Ovary (tissue), 3 donors: Measurements from ENCODE around the gene SAXO1.

Source experiments
- POLR2A ChIP-seq: fragments of 450-650 bp; IDR thresholded peaks from one replicate; pipeline ENCODE4 v1.6.1; 2017; ENCODE audit warnings: antibody characterized with exemption, mild to moderate bottlenecking, moderate library complexity
- TF ChIP-seq, protein P1 (sequence below), 3 donors: fragments of 450-650 bp in 2 of 3; fragments of 200-600 bp in 1 of 3; IDR thresholded peaks; one replicate each; pipeline versions ENCODE4 v1.5.1 to v1.8.0; 2016 to 2022; ENCODE audit warnings: antibody characterized with exemption in 3 of 3, mild to moderate bottlenecking in 1 of 3
- donor health status: DM: no; HTN: no; CAD: no.

DNA sequence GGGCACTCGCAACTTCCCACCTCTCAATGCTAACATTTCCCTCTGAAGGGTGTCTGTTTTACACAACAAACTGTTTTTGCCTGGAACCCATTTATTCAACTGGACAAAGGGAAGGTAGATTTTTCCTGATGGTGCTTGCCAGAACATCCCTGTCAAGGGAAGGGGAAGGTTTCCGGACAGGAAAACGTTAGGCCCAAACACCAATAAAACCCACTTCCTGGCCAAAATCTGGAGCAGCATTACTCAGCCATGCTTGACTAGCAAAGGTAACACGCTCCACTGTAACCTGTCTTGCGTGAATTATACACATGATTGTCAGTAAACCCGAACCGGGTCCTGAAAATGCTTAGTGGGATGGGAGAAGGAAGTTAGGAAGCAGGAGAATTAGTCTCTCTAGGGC is 90.2 kb downstream of the SAXO1 start:
- TF ChIP-seq, protein P1, sequence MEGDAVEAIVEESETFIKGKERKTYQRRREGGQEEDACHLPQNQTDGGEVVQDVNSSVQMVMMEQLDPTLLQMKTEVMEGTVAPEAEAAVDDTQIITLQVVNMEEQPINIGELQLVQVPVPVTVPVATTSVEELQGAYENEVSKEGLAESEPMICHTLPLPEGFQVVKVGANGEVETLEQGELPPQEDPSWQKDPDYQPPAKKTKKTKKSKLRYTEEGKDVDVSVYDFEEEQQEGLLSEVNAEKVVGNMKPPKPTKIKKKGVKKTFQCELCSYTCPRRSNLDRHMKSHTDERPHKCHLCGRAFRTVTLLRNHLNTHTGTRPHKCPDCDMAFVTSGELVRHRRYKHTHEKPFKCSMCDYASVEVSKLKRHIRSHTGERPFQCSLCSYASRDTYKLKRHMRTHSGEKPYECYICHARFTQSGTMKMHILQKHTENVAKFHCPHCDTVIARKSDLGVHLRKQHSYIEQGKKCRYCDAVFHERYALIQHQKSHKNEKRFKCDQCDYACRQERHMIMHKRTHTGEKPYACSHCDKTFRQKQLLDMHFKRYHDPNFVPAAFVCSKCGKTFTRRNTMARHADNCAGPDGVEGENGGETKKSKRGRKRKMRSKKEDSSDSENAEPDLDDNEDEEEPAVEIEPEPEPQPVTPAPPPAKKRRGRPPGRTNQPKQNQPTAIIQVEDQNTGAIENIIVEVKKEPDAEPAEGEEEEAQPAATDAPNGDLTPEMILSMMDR (IDR thresholded peaks at IDR 0.05): no peak
- TF ChIP-seq POLR2A: no peak
